HEK293T (cell line): ENCODE results near the gene ACSF2.

Experiments
- FOXM1 ChIP-seq: fragments of 450-650 bp; IDR thresholded peaks from 2 replicates; pipeline ENCODE4 v1.6.1; 2017; ENCODE audit warnings: mild to moderate bottlenecking, borderline replicate concordance
- SP1 ChIP-seq: fragments of 450-650 bp; IDR thresholded peaks from 2 replicates; pipeline ENCODE4 v1.6.1; 2017

DNA sequence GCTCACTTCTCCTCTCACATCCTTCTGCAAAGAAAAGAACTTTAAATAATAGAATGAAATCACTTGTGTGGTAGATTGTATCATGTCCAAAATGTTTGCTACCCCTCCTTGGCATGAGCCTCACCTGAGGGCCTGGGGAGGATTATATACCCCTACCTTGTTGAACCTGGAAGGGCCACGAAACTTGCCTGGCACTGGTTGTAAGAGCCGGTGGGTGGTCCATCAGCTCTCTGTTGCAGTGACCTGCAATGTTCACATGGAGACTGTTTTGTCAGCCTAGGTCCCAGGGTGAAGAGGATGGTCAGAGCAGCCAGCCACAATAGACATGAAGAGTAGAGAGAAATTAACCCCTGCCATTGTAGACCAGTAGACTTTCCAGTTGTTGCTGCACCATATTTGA lies 62.9 kb downstream of the ACSF2 start:
- no peak for TF ChIP-seq SP1
- no peak for TF ChIP-seq FOXM1
